Testis (tissue), 3 donors: ENCODE measurements around the gene ADAP1. TPM values are rescaled to one million over a fixed set of nuclear protein-coding genes. Genes with fewer than 3 reads are reported as not detected.

Experiments used
- DNase-seq: peaks from one replicate; pipeline ENCODE4 v3.0.0-alpha.2; 2019
- H3K27ac ChIP-seq, 2 donors: fragments of 200-600 bp; sonication (generic); one replicate each; pipeline ENCODE4 v1.5.1; 2019
- H3K27me3 ChIP-seq: fragments of 200-600 bp; sonication (generic); one replicate; pipeline ENCODE4 v1.5.1; 2019
- H3K36me3 ChIP-seq: fragments of 200-600 bp; sonication (generic); one replicate; pipeline ENCODE4 v1.5.1; 2017; ENCODE audit warnings: low read depth; ENCODE audit errors: missing control alignments
- H3K4me1 ChIP-seq: fragments of 200-600 bp; sonication (generic); one replicate; pipeline ENCODE4 v1.5.1; 2019
- H3K4me3 ChIP-seq, 2 donors: fragments of 200-600 bp; sonication (generic); one replicate each; pipeline ENCODE4 v1.5.1; 2017 to 2019
- H3K9me3 ChIP-seq: fragments of 200-600 bp; sonication (generic); one replicate; pipeline ENCODE4 v1.5.1; 2017
- CTCF ChIP-seq, 3 experiments: fragments of 450-650 bp in 2 of 3; fragments of 200-600 bp in 1 of 3; sonication (generic) in 1 of 3; IDR thresholded peaks; one replicate each; pipeline ENCODE4 v1.5.1; 2016 to 2019; ENCODE audit warnings: antibody characterized with exemption in 3 of 3, mild to moderate bottlenecking in 2 of 3, moderate library complexity in 1 of 3
- POLR2A ChIP-seq: fragments of 450-650 bp; IDR thresholded peaks from one replicate; pipeline ENCODE4 v1.6.1; 2017; ENCODE audit warnings: antibody characterized with exemption, mild to moderate bottlenecking, moderate library complexity
- WGBS, 2 donors: methylation state at CpG; one replicate each; pipeline ENCODE4 v1.1.5; 2018; 5-methylcytosine and 5-hydroxymethylcytosine counted together
- intact Hi-C: fragments of 100-400 bp; cut with DNase I; formaldehyde crosslinking; loops from one replicate; pipeline ENCODE4 v1.15.1; 2023; ENCODE audit warnings: low total_unique reads
- polyA plus RNA-seq: library from polyadenylated mRNA; stranded (reverse); fragments of 350-450 nt; fragmentation: Illumina TruSeq; extraction: RNeasy Lipid Tissue Mini Kit (QIAGEN cat#74804); gene quantifications from one replicate; pipeline ENCODE4 v1.2.3, GENCODE V29; 2014; ENCODE audit warnings: low read depth, low replicate concordance; ENCODE audit not compliant: insufficient read depth
- total RNA-seq, 2 donors: library from RNA; depleted of rRNA; stranded (reverse); fragments of >200 nt; gene quantifications; one replicate each; pipeline ENCODE4 v1.2.3, GENCODE V29; 2016

ADAP1 gene
- total and polyA plus RNA-seq, 3 donors from 2014 or later: 2.4 to 10.9 (median 6.1) TPM

GRCh38 chr7:915291-916218 lies 38.9 kb downstream of the ADAP1 start:
- Histone ChIP-seq H3K27ac (no peak overlapping the region), H3K27me3 (no peaks in the 10 kb centered on the region), H3K4me1 (peaks cover 3% of the 10 kb centered on the region), H3K9me3 (no peaks in the 10 kb centered on the region), H3K36me3 (no peaks in the 10 kb centered on the region), H3K4me3 (no peak overlapping the region)
- WGBS, 2 donors: 93 to 95% methylated on average over 20 to 43 of the region's 43 CpGs
- DNase-seq: no peak
- TF ChIP-seq CTCF (IDR thresholded peaks at IDR 0.05) (no peak), POLR2A (no peak)
- intact Hi-C loops: no loop called here

GRCh38 chr7:914521-915194 lies 39.8 kb downstream of the ADAP1 start:
- 76 to 85% methylated on average over 5 to 10 of the region's 16 CpGs for WGBS, 2 donors
- TF ChIP-seq CTCF (IDR thresholded peaks at IDR 0.05): no peak
- Histone ChIP-seq H3K36me3 (no peaks in the 10 kb centered on the region), H3K4me1 (peaks cover 3% of the 10 kb centered on the region), H3K9me3 (no peaks in the 10 kb centered on the region), H3K27ac (no peak overlapping the region), H3K27me3 (no peaks in the 10 kb centered on the region), H3K4me3 (no peak overlapping the region)
- intact Hi-C loops: no loop called here
- no peak for DNase-seq

- H3K4me1 ChIP-seq: peaks cover 3% of the 10 kb centered on the region
- peak; percentile 53 for DNase-seq
- intact Hi-C loops: no loop called here
These were observed 40.6 kb downstream of the ADAP1 start for GRCh38 chr7:913736-914520.

More at GRCh38 chr7:913736-914520, 40.6 kb downstream of the ADAP1 start:
- TF ChIP-seq POLR2A: no peak
- TF ChIP-seq CTCF (IDR thresholded peaks at IDR 0.05): no peak
- no peaks in the 10 kb centered on the region for H3K36me3 ChIP-seq
- H3K27me3 ChIP-seq: no peaks in the 10 kb centered on the region
- no peaks in the 10 kb centered on the region for H3K9me3 ChIP-seq
- no peak overlapping the region for H3K27ac ChIP-seq
- WGBS, 2 donors: 70 to 92% methylated on average over 10 to 30 of the region's 31 CpGs
- H3K4me3 ChIP-seq: no peak overlapping the region
